H1 (cell line): ENCODE measurements around the gene EYA2. TPM values are rescaled to one million over a fixed set of nuclear protein-coding genes. Genes with fewer than 3 reads are reported as not detected.
A peak's percentile ranks its signal among the peaks of the same experiment; 100 is the strongest.

Experiments used
- CTCF ChIA-PET: fragments of 300-600 bp; sonication (Branson Sonifier 250); formaldehyde crosslinking; loops from one replicate; lab custom pipeline; 2021; ENCODE audit not compliant: partially characterized antibody; lab: Charles Lee
- POLR2A ChIA-PET: fragments of 300-600 bp; sonication (Branson Sonifier 250); formaldehyde crosslinking; loops from one replicate; lab custom pipeline; 2021; ENCODE audit warnings: inconsistent platforms; ENCODE audit not compliant: partially characterized antibody; lab: Charles Lee
- DNase-seq, 2 experiments: peaks; one replicate each; pipeline versions ENCODE4 v3.0.0 to v3.0.0-alpha.2; 2010 to 2022; ENCODE audit warnings: low spot score in 2 of 2, low read depth in 1 of 2, mixed read lengths in 1 of 2
- FAIRE-seq: peaks from 2 replicates; lab custom pipeline; 2011; peaks lifted over from hg19 to GRCh38; lab: Jason Lieb, UNC
- H2AFZ ChIP-seq: 2 replicates; pipeline ENCODE4 v1.8.1; 2012; ENCODE audit warnings: low read length, inconsistent platforms
- H2AK5ac ChIP-seq: 2 replicates; pipeline ENCODE4 v1.6.1; 2013; ENCODE audit warnings: low read depth, low read length
- H2BK120ac ChIP-seq: replicated peaks from 2 replicates; pipeline ENCODE3; 2013; ENCODE audit warnings: low read depth, low read length, inconsistent platforms
- H2BK12ac ChIP-seq: 2 replicates; pipeline ENCODE4 v1.6.1; 2013; ENCODE audit warnings: low read depth, low read length
- H2BK15ac ChIP-seq: 2 replicates; pipeline ENCODE4 v1.6.1; 2013; ENCODE audit warnings: low read length
- H2BK20ac ChIP-seq: 2 replicates; pipeline ENCODE4 v1.6.1; 2013; ENCODE audit warnings: low read length
- H2BK5ac ChIP-seq: 2 replicates; pipeline ENCODE4 v1.6.1; 2013; ENCODE audit warnings: low read depth, low read length
- H3K14ac ChIP-seq: 2 replicates; pipeline ENCODE4 v1.6.1; 2013; ENCODE audit warnings: inconsistent platforms; ENCODE audit not compliant: insufficient read length
- H3K18ac ChIP-seq: 2 replicates; pipeline ENCODE4 v1.6.1; 2013; ENCODE audit warnings: low read length; ENCODE audit errors: extremely low read depth
- H3K23ac ChIP-seq: 2 replicates; pipeline ENCODE4 v1.6.1; 2013; ENCODE audit warnings: inconsistent platforms; ENCODE audit not compliant: insufficient read length
- H3K23me2 ChIP-seq: 2 replicates; pipeline ENCODE4 v1.6.1; 2013; ENCODE audit warnings: low read depth, low read length
- H3K27ac ChIP-seq: 2 replicates; pipeline ENCODE4 v1.6.1; 2011; ENCODE audit warnings: low read depth, low read length, inconsistent platforms
- H3K27me3 ChIP-seq, 4 experiments: replicated peaks in 1 of 4; 1 replicate in 1 of 4; 2 replicates in 3 of 4; pipeline versions ENCODE4 v1.6.1 to v1.8.1; 2011 to 2013; ENCODE audit warnings: low read length in 3 of 4, mild to moderate bottlenecking in 3 of 4, inconsistent platforms in 2 of 4, mixed read lengths in 2 of 4, moderate library complexity in 1 of 4; ENCODE audit not compliant: control insufficient read depth in 3 of 4, insufficient read depth in 3 of 4; ENCODE audit errors: extremely low read depth in 1 of 4
- H3K36me3 ChIP-seq, 4 experiments: 2 replicates each; pipeline versions ENCODE4 v1.6.1 to v1.8.1; 2011 to 2013; ENCODE audit warnings: mild to moderate bottlenecking in 4 of 4, low read length in 3 of 4, moderate library complexity in 2 of 4, control low read depth in 1 of 4, inconsistent platforms in 1 of 4; ENCODE audit not compliant: insufficient read depth in 4 of 4, control insufficient read depth in 2 of 4
- H3K4ac ChIP-seq: replicated peaks from 2 replicates; pipeline ENCODE3; 2013; ENCODE audit warnings: low read length, low read depth, mixed read lengths, inconsistent platforms; ENCODE audit not compliant: insufficient read length
- H3K4me1 ChIP-seq, 4 experiments: replicated peaks in 1 of 4; 1 replicate in 1 of 4; 2 replicates in 3 of 4; pipeline versions ENCODE4 v1.6.1 to v1.8.1; 2011 to 2013; ENCODE audit warnings: low read length in 3 of 4, inconsistent platforms in 2 of 4, mixed read lengths in 1 of 4; ENCODE audit not compliant: insufficient read depth in 4 of 4, control insufficient read depth in 3 of 4
- H3K4me2 ChIP-seq, 2 experiments: 2 replicates each; pipeline versions ENCODE4 v1.6.1 to v1.8.1; 2011 to 2013; ENCODE audit warnings: low read depth in 2 of 2, low read length in 2 of 2, control low read depth in 1 of 2, inconsistent platforms in 1 of 2, mild to moderate bottlenecking in 1 of 2; ENCODE audit not compliant: insufficient read depth in 1 of 2
- H3K4me3 ChIP-seq, 4 experiments: fragments of 200-600, 300-600 bp in 1 of 4; sonication (generic), shearing (Covaris generic), sonication (Bioruptor Twin) in 1 of 4; 2 replicates each; pipeline versions ENCODE4 v1.5.1 to v1.8.1; 2011 to 2016; ENCODE audit warnings: low read length in 4 of 4, low read depth in 3 of 4, control low read depth in 2 of 4, inconsistent platforms in 2 of 4, mild to moderate bottlenecking in 2 of 4, mixed read lengths in 1 of 4, moderate library complexity in 1 of 4; ENCODE audit not compliant: insufficient read depth in 2 of 4; ENCODE audit errors: extremely low read depth in 1 of 4
- H3K56ac ChIP-seq: replicated peaks from 2 replicates; pipeline ENCODE3; 2013; ENCODE audit warnings: low read depth, mild to moderate bottlenecking, mixed read lengths, low read length, inconsistent platforms; ENCODE audit not compliant: insufficient read length
- H3K79me1 ChIP-seq: 2 replicates; pipeline ENCODE4 v1.6.1; 2013; ENCODE audit warnings: low read depth, low read length, control low read depth
- H3K79me2 ChIP-seq, 2 experiments: 2 replicates each; pipeline versions ENCODE4 v1.6.1 to v1.8.1; 2012 to 2013; ENCODE audit warnings: low read length in 2 of 2, mild to moderate bottlenecking in 2 of 2, inconsistent platforms in 1 of 2; ENCODE audit not compliant: insufficient read depth in 2 of 2, control insufficient read depth in 1 of 2
- H3K9ac ChIP-seq, 4 experiments: replicated peaks in 1 of 4; 1 replicate in 1 of 4; 2 replicates in 3 of 4; pipeline versions ENCODE4 v1.6.1 to v1.8.1; 2011 to 2013; ENCODE audit warnings: low read depth in 3 of 4, low read length in 3 of 4, control low read depth in 2 of 4, mild to moderate bottlenecking in 2 of 4, moderate library complexity in 2 of 4, inconsistent platforms in 1 of 4; ENCODE audit errors: extremely low read depth in 1 of 4
- H3K9me3 ChIP-seq, 2 experiments: 2 replicates each; pipeline versions ENCODE4 v1.6.1 to v1.8.1; 2012 to 2013; ENCODE audit warnings: mild to moderate bottlenecking in 2 of 2, moderate library complexity in 2 of 2, control low read depth in 1 of 2, inconsistent platforms in 1 of 2, low read depth in 1 of 2, low read length in 1 of 2, mixed read lengths in 1 of 2; ENCODE audit not compliant: insufficient read depth in 2 of 2
- H4K20me1 ChIP-seq, 2 experiments: replicated peaks in 1 of 2; 2 replicates each; pipeline versions ENCODE3 to v1.8.1; 2011 to 2013; ENCODE audit warnings: inconsistent platforms in 2 of 2, low read length in 2 of 2, mild to moderate bottlenecking in 1 of 2; ENCODE audit not compliant: insufficient read depth in 2 of 2, control insufficient read depth in 1 of 2
- H4K5ac ChIP-seq: 2 replicates; pipeline ENCODE4 v1.6.1; 2013; ENCODE audit warnings: low read length, low read depth, mixed read lengths, inconsistent platforms; ENCODE audit not compliant: insufficient read length
- H4K8ac ChIP-seq: 2 replicates; pipeline ENCODE4 v1.8.0; 2013; ENCODE audit warnings: mild to moderate bottlenecking, moderate library complexity, low read length, inconsistent platforms; ENCODE audit not compliant: insufficient read depth; ENCODE audit errors: extremely low read depth
- H4K91ac ChIP-seq: replicated peaks from 2 replicates; pipeline ENCODE3; 2013; ENCODE audit warnings: low read length, mixed read lengths, inconsistent platforms; ENCODE audit not compliant: insufficient read length
- BRCA1 ChIP-seq: IDR thresholded peaks from 2 replicates; pipeline ENCODE4 v1.6.1; 2012; ENCODE audit warnings: low read depth, low read length, improper control_type of control experiment
- CEBPB ChIP-seq: IDR thresholded peaks from 2 replicates; pipeline ENCODE4 v1.6.1; 2012; ENCODE audit warnings: low read depth, low read length
- CREB1 ChIP-seq: IDR thresholded peaks from 2 replicates; pipeline ENCODE4 v1.6.1; 2012; ENCODE audit warnings: inconsistent platforms
- CTBP2 ChIP-seq: IDR thresholded peaks from 2 replicates; pipeline ENCODE4 v1.7.0; 2011; ENCODE audit warnings: borderline replicate concordance, mild to moderate bottlenecking, moderate library complexity, mixed read lengths, low read length; ENCODE audit not compliant: insufficient read depth, insufficient read length
- FOSL1 ChIP-seq: IDR thresholded peaks from 2 replicates; pipeline ENCODE4 v1.6.1; 2011; ENCODE audit warnings: mild to moderate bottlenecking, low read depth, low read length, moderate library complexity; ENCODE audit not compliant: insufficient read depth
- HDAC2 ChIP-seq, 2 experiments: fragments of 300-600 bp in 1 of 2; sonication (generic) in 1 of 2; IDR thresholded peaks; 2 replicates each; pipeline ENCODE4 v1.6.1; 2011 to 2012; ENCODE audit warnings: low read depth in 2 of 2, low read length in 2 of 2, mild to moderate bottlenecking in 2 of 2, moderate library complexity in 2 of 2, borderline replicate concordance in 1 of 2, inconsistent platforms in 1 of 2
- MAFK ChIP-seq: IDR thresholded peaks from 2 replicates; pipeline ENCODE4 v1.6.1; 2012; ENCODE audit warnings: low read depth, mild to moderate bottlenecking, improper control_type of control experiment, low read length
- POLR2A ChIP-seq, 2 experiments: IDR thresholded peaks; 1 replicate in 1 of 2; 2 replicates in 1 of 2; pipeline ENCODE4 v1.6.1; 2011; ENCODE audit warnings: low read depth in 2 of 2, low read length in 2 of 2, mild to moderate bottlenecking in 2 of 2; ENCODE audit errors: control extremely low read depth in 1 of 2
- RXRA ChIP-seq: IDR thresholded peaks from 2 replicates; pipeline ENCODE4 v1.6.1; 2011; ENCODE audit warnings: low read depth, mild to moderate bottlenecking, low read length, moderate library complexity; ENCODE audit not compliant: insufficient read depth
- SAP30 ChIP-seq: fragments of 300-600 bp; sonication (generic); IDR thresholded peaks from 2 replicates; pipeline ENCODE4 v1.7.1; 2012; ENCODE audit warnings: low read length, moderate library complexity, mild to moderate bottlenecking, inconsistent platforms; ENCODE audit not compliant: insufficient read depth, insufficient replicate concordance
- SIN3A ChIP-seq, 2 experiments: IDR thresholded peaks in 1 of 2; conservative IDR thresholded peaks in 1 of 2; 2 replicates each; pipeline ENCODE4 v1.6.1; 2011 to 2012; ENCODE audit warnings: low read length in 2 of 2, improper control_type of control experiment in 1 of 2, low read depth in 1 of 2, mild to moderate bottlenecking in 1 of 2
- SP2 ChIP-seq: IDR thresholded peaks from 2 replicates; pipeline ENCODE4 v1.6.1; 2012; ENCODE audit warnings: mild to moderate bottlenecking, low read length, inconsistent platforms
- TCF12 ChIP-seq: IDR thresholded peaks from 2 replicates; pipeline ENCODE4 v1.6.1; 2011; ENCODE audit warnings: low read depth, mild to moderate bottlenecking, low read length
- TEAD4 ChIP-seq: IDR thresholded peaks from 2 replicates; pipeline ENCODE4 v1.6.1; 2012; ENCODE audit warnings: low read depth, low read length, inconsistent platforms, mixed read lengths
- WGBS, 2 experiments: shearing (Covaris generic) in 1 of 2; methylation state at CpG; one replicate each; pipeline versions ENCODE4 v1.1.6 to v1.1.7; 2013 to 2015; ENCODE audit warnings: low lambda C conversion rate in 2 of 2, mixed read lengths in 2 of 2, inconsistent platforms in 1 of 2, low coverage in 1 of 2, missing lambda C conversion rate in 1 of 2; ENCODE audit not compliant: insufficient replicate concordance in 2 of 2, insufficient coverage in 1 of 2, insufficient read length in 1 of 2; ENCODE audit errors: extremely low coverage in 1 of 2, missing lambda C conversion rate in 1 of 2; 5-methylcytosine and 5-hydroxymethylcytosine counted together
- polyA plus RNA-seq, 7 experiments: library from polyadenylated mRNA; depleted of rRNA in 3 of 7; stranded (reverse) in 5 of 7; unstranded in 2 of 7; fragments of >200 nt in 5 of 7; fragments of 200-250 nt in 2 of 7; gene quantifications; 1 replicate in 5 of 7; 2 replicates in 1 of 7; 4 replicates in 1 of 7; pipeline versions ENCODE4 v1.2.1 to v1.2.3, GENCODE V29; 2011 to 2013; ENCODE audit warnings: missing spikeins in 2 of 7, mixed read lengths in 2 of 7
- total RNA-seq: library from RNA; stranded (reverse); fragmentation: NEBNext Ultra II Directional; extraction: Animal tissue kit (Norgen Biotek cat#: 25700); gene quantifications from 2 replicates; pipeline ENCODE4 v1.2.1, GENCODE V29; 2021

EYA2 gene
- total and polyA plus RNA-seq, 2 of the 8 experiments (the other 6 are each of a cell fraction or from before 2014, with no cell fraction given) = 1.6 to 1.7 TPM

DNA sequence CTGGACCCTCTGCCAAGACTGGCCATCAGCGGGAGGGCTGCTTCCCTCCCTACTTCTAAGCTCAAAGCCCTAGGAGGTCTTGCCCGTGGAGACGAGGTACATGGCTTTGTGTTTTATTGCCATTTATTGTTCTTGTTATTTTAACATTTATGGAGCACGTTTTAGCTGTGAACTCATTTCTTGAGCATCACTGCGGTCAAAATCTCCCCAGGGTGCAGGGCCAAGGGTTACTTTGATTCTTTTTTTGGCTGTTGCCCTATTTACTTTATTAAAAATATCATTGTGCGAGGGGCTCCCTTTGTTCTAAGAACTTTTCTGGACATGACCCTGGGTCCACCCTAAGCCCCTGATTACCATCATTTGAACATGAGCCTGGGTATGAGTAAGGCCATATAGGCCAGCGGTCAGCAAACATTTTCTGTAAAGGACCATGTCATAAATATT lies 51.6 kb downstream of the EYA2 start:
- FAIRE-seq = no peak
- no peak overlapping the region for H3K27ac ChIP-seq
- H3K4me1 ChIP-seq = peaks cover 0 to 5% (median 4%) of the 10 kb centered on the region in 4 experiments; a peak in 3 of 7 replicates
- H3K14ac ChIP-seq = no peak overlapping the region
- no peak overlapping the region for H3K23ac ChIP-seq
- no peaks in the 10 kb centered on the region for H4K20me1 ChIP-seq
- no peaks in the 10 kb centered on the region for H3K36me3 ChIP-seq
- H3K4me3 ChIP-seq = no peak overlapping the region
- no peaks in the 10 kb centered on the region for H3K9me3 ChIP-seq
- H4K91ac ChIP-seq = no peak overlapping the region
- no peak overlapping the region for H3K56ac ChIP-seq
- no peak overlapping the region for H2AK5ac ChIP-seq
- H3K9ac ChIP-seq = no peak overlapping the region
- no peaks in the 10 kb centered on the region for H3K23me2 ChIP-seq
- no peak overlapping the region for H2BK120ac ChIP-seq
- H4K5ac ChIP-seq = no peak overlapping the region
- H2BK20ac ChIP-seq = no peak overlapping the region
- ChIA-PET POLR2A (interaction anchor here (0.9 kb wide), 1 partner anchor 25 kb away, joined by 3 read pairs; no protein-coding TSS in a partner anchor), CTCF (interaction anchor here (1.1 to 1.7 kb wide), 3 partner anchors 43 to 193 kb away, joined by 3 read pairs; no protein-coding TSS in a partner anchor)
- no peak overlapping the region for H3K4ac ChIP-seq
- no peaks in the 10 kb centered on the region for H3K79me1 ChIP-seq
- no peak overlapping the region for H3K4me2 ChIP-seq
- H3K79me2 ChIP-seq = no peaks in the 10 kb centered on the region
- 83% methylated on average over 7 of the region's 7 CpGs; no CpG with 5 or more reads in 1 of the 2 experiments for WGBS, 2 experiments
- H2BK5ac ChIP-seq = 0 out of 2 replicates have a peak overlapping the region, but pooled peaks have one; percentile 16
- no peak for DNase-seq
- H2BK12ac ChIP-seq = 0 out of 2 replicates have a peak overlapping the region, but pooled peaks have one; percentile 33
- H3K27me3 ChIP-seq = no peaks in the 10 kb centered on the region
- H4K8ac ChIP-seq = no peak overlapping the region
- 0 out of 2 replicates have a peak overlapping the region, but pooled peaks have one; percentile 82 for H2BK15ac ChIP-seq
- H2AFZ ChIP-seq = no peak overlapping the region
- H3K18ac ChIP-seq = no peak overlapping the region
- no peak for TF ChIP-seq POLR2A (IDR thresholded peaks at IDR 0.05; ENCODE audit: control extremely low read depth in 1 of 2, low read depth in 2 of 2, low read length in 2 of 2)
- no peak for TF ChIP-seq SIN3A (conservative IDR thresholded peaks at IDR 0.05 in 1 of 2, IDR thresholded peaks at IDR 0.05 in 1 of 2; ENCODE audit: low read depth in 1 of 2, low read length in 2 of 2)
- TF ChIP-seq HDAC2 (IDR thresholded peaks at IDR 0.05; ENCODE audit: borderline replicate concordance in 1 of 2, low read depth in 2 of 2, low read length in 2 of 2) = no peak
- TF ChIP-seq RXRA = no peak
- no peak for TF ChIP-seq CTBP2
- no peak for TF ChIP-seq BRCA1
- no peak for TF ChIP-seq MAFK
- no peak for TF ChIP-seq CEBPB
- no peak for TF ChIP-seq FOSL1
- no peak for TF ChIP-seq TCF12
- no peak for TF ChIP-seq SAP30
- no peak for TF ChIP-seq TEAD4
- TF ChIP-seq CREB1 = no peak
- TF ChIP-seq SP2 = no peak
